Transverse colon (tissue), 4 donors: ENCODE measurements around the gene KDM4D.

Source experiments
- POLR2A ChIP-seq: fragments of 450-650 bp; IDR thresholded peaks from one replicate; pipeline ENCODE4 v1.6.1; 2016; ENCODE audit warnings: antibody characterized with exemption, mild to moderate bottlenecking, moderate library complexity
- POLR2AphosphoS5 ChIP-seq, 3 donors: sonication (generic); formaldehyde crosslinking; IDR thresholded peaks; one replicate each; pipeline ENCODE4 v1.6.1; 2016; ENCODE audit warnings: antibody characterized with exemption in 3 of 3
- TF ChIP-seq, protein P1 (sequence below), 5 experiments: fragments of 200-600 bp in 3 of 5; fragments of 450-650 bp in 2 of 5; sonication (generic) in 3 of 5; IDR thresholded peaks; 1 replicate in 2 of 5; 2 replicates in 3 of 5; pipeline ENCODE4 v1.5.1; 2016 to 2017; ENCODE audit warnings: antibody characterized with exemption in 5 of 5, inconsistent platforms in 3 of 5, mild to moderate bottlenecking in 2 of 5, moderate library complexity in 1 of 5

DNA sequence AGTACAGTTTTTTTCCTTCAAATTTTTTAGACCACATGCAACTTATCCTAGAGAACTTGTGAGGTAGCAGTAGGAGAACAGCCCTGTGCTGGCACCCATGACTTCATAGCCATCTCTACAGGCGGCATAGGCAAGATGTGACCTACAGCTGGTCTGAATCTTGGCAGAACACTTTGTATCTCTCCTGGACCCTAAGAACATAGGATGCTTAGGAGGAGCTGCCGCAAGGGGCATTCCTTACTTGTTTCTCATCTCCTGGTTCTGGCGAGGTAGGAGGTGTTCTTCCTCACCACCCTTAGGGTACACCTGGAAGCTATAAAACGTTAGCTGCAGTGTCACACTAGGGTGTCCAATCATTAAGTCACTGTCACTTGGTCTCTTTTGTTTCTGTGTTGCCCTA is 16.5 kb upstream of the KDM4D start:
- TF ChIP-seq, protein P1, sequence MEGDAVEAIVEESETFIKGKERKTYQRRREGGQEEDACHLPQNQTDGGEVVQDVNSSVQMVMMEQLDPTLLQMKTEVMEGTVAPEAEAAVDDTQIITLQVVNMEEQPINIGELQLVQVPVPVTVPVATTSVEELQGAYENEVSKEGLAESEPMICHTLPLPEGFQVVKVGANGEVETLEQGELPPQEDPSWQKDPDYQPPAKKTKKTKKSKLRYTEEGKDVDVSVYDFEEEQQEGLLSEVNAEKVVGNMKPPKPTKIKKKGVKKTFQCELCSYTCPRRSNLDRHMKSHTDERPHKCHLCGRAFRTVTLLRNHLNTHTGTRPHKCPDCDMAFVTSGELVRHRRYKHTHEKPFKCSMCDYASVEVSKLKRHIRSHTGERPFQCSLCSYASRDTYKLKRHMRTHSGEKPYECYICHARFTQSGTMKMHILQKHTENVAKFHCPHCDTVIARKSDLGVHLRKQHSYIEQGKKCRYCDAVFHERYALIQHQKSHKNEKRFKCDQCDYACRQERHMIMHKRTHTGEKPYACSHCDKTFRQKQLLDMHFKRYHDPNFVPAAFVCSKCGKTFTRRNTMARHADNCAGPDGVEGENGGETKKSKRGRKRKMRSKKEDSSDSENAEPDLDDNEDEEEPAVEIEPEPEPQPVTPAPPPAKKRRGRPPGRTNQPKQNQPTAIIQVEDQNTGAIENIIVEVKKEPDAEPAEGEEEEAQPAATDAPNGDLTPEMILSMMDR (IDR thresholded peaks at IDR 0.05): no peak
- no peak for TF ChIP-seq POLR2A
- TF ChIP-seq POLR2AphosphoS5 (IDR thresholded peaks at IDR 0.05): no peak
